ENCODE data around the gene IDH3G.
"Not testable (repeated sequence)": the region's sequence is repeated elsewhere in the genome, so short reads cannot be mapped to it uniquely, and the experiment has no call there.

The IDH3G gene

GRCh38 chrX:153771415-153772315, 22.5 kb downstream of the IDH3G start:
- no peak for DNase-seq

GRCh38 chrX:153770601-153771414, 23.4 kb downstream of the IDH3G start:
- DNase-seq, result no peak

- no peak for DNase-seq
These were observed 24.1 kb downstream of the IDH3G start for GRCh38 chrX:153769865-153770600.

GRCh38 chrX:153769158-153769864, 24.9 kb downstream of the IDH3G start:
- DNase-seq, result no peak

GRCh38 chrX:153768311-153769157, 25.6 kb downstream of the IDH3G start:
- no peak for DNase-seq

GRCh38 chrX:153767674-153768055, 26.5 kb downstream of the IDH3G start:
- DNase-seq, result no peak

- DNase-seq, result no peak
These were observed 27.1 kb downstream of the IDH3G start for GRCh38 chrX:153766871-153767673.

GRCh38 chrX:153766098-153766817, 27.9 kb downstream of the IDH3G start:
- peak; percentile 87 for DNase-seq

GRCh38 chrX:153765138-153766079, 28.8 kb downstream of the IDH3G start:
- DNase-seq, result peak; percentile 71

GRCh38 chrX:153764786-153765137, 29.4 kb downstream of the IDH3G start:
- DNase-seq, result no peak

GRCh38 chrX:153763989-153764755, 30.0 kb downstream of the IDH3G start, which contains the start of gene PLXNB3:
Gene PLXNB3, plus strand, starts transcription at chrX:153764249. Its CDS starts 1,287 bp downstream, at chrX:153765536.
- DNase-seq, result peak; percentile 80

- no peak for DNase-seq
These were observed 30.8 kb downstream of the IDH3G start for GRCh38 chrX:153763298-153763932.

- no peak for DNase-seq
These were observed 31.5 kb downstream of the IDH3G start for GRCh38 chrX:153762626-153763173.

- no peak for DNase-seq
These were observed 32.3 kb downstream of the IDH3G start for GRCh38 chrX:153761863-153762262.

GRCh38 chrX:153755136-153755535, 39.0 kb downstream of the IDH3G start:
- no peak for DNase-seq

GRCh38 chrX:153750127-153750774, 43.9 kb downstream of the IDH3G start:
- no peak for DNase-seq

- DNase-seq, result not testable (repeated sequence)
These were observed 45.2 kb downstream of the IDH3G start for GRCh38 chrX:153749017-153749416.
